Mesenchymal stem cell (in vitro differentiated cells and primary cell): ENCODE data around the gene RHOF.
A peak's percentile ranks its signal among the peaks of the same experiment; 100 is the strongest.

ENCODE experiments used
- DNase-seq: peaks from one replicate; pipeline ENCODE4 v3.0.0-alpha.2; 2013
- H2AFZ ChIP-seq: one replicate; pipeline ENCODE4 v1.6.1; 2013; ENCODE audit warnings: low read depth, mild to moderate bottlenecking, control low read depth, inconsistent platforms, low read length, moderate library complexity
- H2AK5ac ChIP-seq: 2 replicates; pipeline ENCODE4 v1.6.1; 2013; ENCODE audit warnings: low read length, moderate library complexity, mild to moderate bottlenecking, inconsistent platforms; ENCODE audit not compliant: severe bottlenecking
- H2BK120ac ChIP-seq: one replicate; pipeline ENCODE4 v1.6.1; 2013; ENCODE audit warnings: low read depth, mild to moderate bottlenecking, inconsistent platforms, low read length, moderate library complexity
- H2BK12ac ChIP-seq, 2 experiments: one replicate each; pipeline ENCODE4 v1.6.1; 2013; ENCODE audit warnings: inconsistent platforms in 2 of 2, low read length in 2 of 2, mild to moderate bottlenecking in 2 of 2, moderate library complexity in 2 of 2, control low read depth in 1 of 2
- H2BK15ac ChIP-seq: one replicate; pipeline ENCODE4 v1.6.1; 2013; ENCODE audit warnings: mild to moderate bottlenecking, low read depth, inconsistent platforms; ENCODE audit not compliant: poor library complexity, severe bottlenecking
- H2BK5ac ChIP-seq: 2 replicates; pipeline ENCODE4 v1.6.1; 2013; ENCODE audit warnings: low read depth, mild to moderate bottlenecking, low read length, control low read depth, inconsistent platforms; ENCODE audit not compliant: poor library complexity, severe bottlenecking
- H3K14ac ChIP-seq, 2 experiments: one replicate each; pipeline ENCODE4 v1.6.1; 2013; ENCODE audit warnings: inconsistent platforms in 2 of 2, low read length in 2 of 2, control low read depth in 1 of 2, mild to moderate bottlenecking in 1 of 2, moderate library complexity in 1 of 2
- H3K18ac ChIP-seq, 2 experiments: one replicate each; pipeline ENCODE4 v1.6.1; 2013; ENCODE audit warnings: inconsistent platforms in 2 of 2, low read length in 2 of 2, control low read depth in 1 of 2, low read depth in 1 of 2, mild to moderate bottlenecking in 1 of 2
- H3K23ac ChIP-seq, 2 experiments: one replicate each; pipeline ENCODE4 v1.6.1; 2013; ENCODE audit warnings: inconsistent platforms in 2 of 2, low read length in 2 of 2, mild to moderate bottlenecking in 2 of 2, moderate library complexity in 2 of 2, control low read depth in 1 of 2
- H3K27ac ChIP-seq: 2 replicates; pipeline ENCODE4 v1.5.1; 2013; ENCODE audit warnings: mild to moderate bottlenecking, moderate library complexity, low read length, control low read depth, inconsistent platforms; ENCODE audit not compliant: poor library complexity, severe bottlenecking
- H3K27me3 ChIP-seq, 2 experiments: 2 replicates each; pipeline versions ENCODE4 v1.6.1 to v1.7.0; 2013; ENCODE audit warnings: low read length in 2 of 2, mild to moderate bottlenecking in 2 of 2, moderate library complexity in 2 of 2, control low read depth in 1 of 2, inconsistent platforms in 1 of 2; ENCODE audit not compliant: control insufficient read depth in 1 of 2, insufficient read depth in 1 of 2
- H3K36me3 ChIP-seq, 2 experiments: 2 replicates each; pipeline versions ENCODE4 v1.6.1 to v1.7.0; 2013; ENCODE audit warnings: low read length in 2 of 2, control low read depth in 1 of 2, inconsistent platforms in 1 of 2, low read depth in 1 of 2, mild to moderate bottlenecking in 1 of 2; ENCODE audit not compliant: insufficient read depth in 2 of 2, control insufficient read depth in 1 of 2
- H3K4ac ChIP-seq, 2 experiments: one replicate each; pipeline ENCODE4 v1.6.1; 2013; ENCODE audit warnings: inconsistent platforms in 2 of 2, low read length in 2 of 2, mild to moderate bottlenecking in 2 of 2, moderate library complexity in 2 of 2, control low read depth in 1 of 2, low read depth in 1 of 2
- H3K4me1 ChIP-seq: 2 replicates; pipeline ENCODE4 v1.6.1; 2013; ENCODE audit warnings: low read depth, low read length, control low read depth; ENCODE audit not compliant: control insufficient read depth, insufficient read depth
- H3K4me2 ChIP-seq: 2 replicates; pipeline ENCODE4 v1.6.1; 2013; ENCODE audit warnings: low read length, mild to moderate bottlenecking, inconsistent platforms; ENCODE audit not compliant: poor library complexity, severe bottlenecking
- H3K4me3 ChIP-seq, 2 experiments: 2 replicates each; pipeline versions ENCODE4 v1.5.1 to v1.7.0; 2013; ENCODE audit warnings: low read length in 2 of 2, mild to moderate bottlenecking in 2 of 2, control low read depth in 1 of 2, low read depth in 1 of 2; ENCODE audit not compliant: insufficient read depth in 1 of 2
- H3K79me1 ChIP-seq: replicated peaks from 2 replicates; pipeline ENCODE4 v1.6.1; 2013; ENCODE audit warnings: mild to moderate bottlenecking, control low read depth, low read length, inconsistent platforms; ENCODE audit not compliant: poor library complexity, severe bottlenecking
- H3K9ac ChIP-seq: 2 replicates; pipeline ENCODE4 v1.7.0; 2013; ENCODE audit warnings: mild to moderate bottlenecking, low read length, moderate library complexity
- H3K9me3 ChIP-seq: 2 replicates; pipeline ENCODE4 v1.7.0; 2013; ENCODE audit warnings: mild to moderate bottlenecking, low read length; ENCODE audit not compliant: control insufficient read depth
- H4K8ac ChIP-seq: one replicate; pipeline ENCODE4 v1.6.1; 2013; ENCODE audit warnings: inconsistent platforms, mild to moderate bottlenecking, low read length, moderate library complexity
- H4K91ac ChIP-seq: one replicate; pipeline ENCODE4 v1.6.1; 2013; ENCODE audit warnings: mild to moderate bottlenecking, low read length, inconsistent platforms
- WGBS: methylation state at CpG from one replicate; pipeline ENCODE4 v1.1.7; 2013; ENCODE audit warnings: mixed read lengths; 5-methylcytosine and 5-hydroxymethylcytosine counted together

The RHOF gene

GRCh38 chr12:121830134-121830533, 36.6 kb upstream of the RHOF start:
- 95% methylated on average over 23 of the region's 23 CpGs for WGBS
- H3K4me2 ChIP-seq: no peak overlapping the region
- H3K79me1 ChIP-seq: peaks cover 38% of the 10 kb centered on the region
- H4K91ac ChIP-seq: no peak overlapping the region
- H3K23ac ChIP-seq: no peak overlapping the region
- no peak overlapping the region for H2BK120ac ChIP-seq
- H3K9me3 ChIP-seq: no peaks in the 10 kb centered on the region
- no peak overlapping the region for H3K27ac ChIP-seq
- DNase-seq: no peak
- no peak overlapping the region for H2AFZ ChIP-seq
- no peak overlapping the region for H3K4ac ChIP-seq
- H3K14ac ChIP-seq: no peak overlapping the region
- H3K27me3 ChIP-seq: no peaks in the 10 kb centered on the region
- no peak overlapping the region for H2BK12ac ChIP-seq
- H2AK5ac ChIP-seq: no peak overlapping the region
- no peak overlapping the region for H2BK5ac ChIP-seq
- peaks cover 60 to 65% of the 10 kb centered on the region in 2 experiments for H3K36me3 ChIP-seq
- H3K18ac ChIP-seq: no peak overlapping the region
- no peak overlapping the region for H2BK15ac ChIP-seq
- H3K9ac ChIP-seq: no peak overlapping the region
- no peak overlapping the region for H4K8ac ChIP-seq
- H3K4me3 ChIP-seq: no peak overlapping the region
- no peaks in the 10 kb centered on the region for H3K4me1 ChIP-seq

GRCh38 chr12:121829250-121829918, 35.9 kb upstream of the RHOF start:
- no peak overlapping the region for H2BK15ac ChIP-seq
- H3K23ac ChIP-seq: no peak overlapping the region
- no peaks in the 10 kb centered on the region for H3K27me3 ChIP-seq
- no peak overlapping the region for H3K4me3 ChIP-seq
- no peak overlapping the region for H2AFZ ChIP-seq
- H3K36me3 ChIP-seq: peaks cover 65 to 73% of the 10 kb centered on the region in 2 experiments
- no peak overlapping the region for H3K27ac ChIP-seq
- no peak overlapping the region for H3K9ac ChIP-seq
- H2BK12ac ChIP-seq: no peak overlapping the region
- H4K91ac ChIP-seq: no peak overlapping the region
- peak overlapping the region; percentile 4 for H4K8ac ChIP-seq
- no peaks in the 10 kb centered on the region for H3K9me3 ChIP-seq
- 98% methylated on average over 6 of the region's 7 CpGs for WGBS
- H3K14ac ChIP-seq: no peak overlapping the region
- no peak overlapping the region for H2AK5ac ChIP-seq
- no peak overlapping the region for H2BK5ac ChIP-seq
- H3K4me1 ChIP-seq: no peaks in the 10 kb centered on the region
- no peak overlapping the region for H2BK120ac ChIP-seq
- H3K4me2 ChIP-seq: no peak overlapping the region
- H3K18ac ChIP-seq: no peak overlapping the region
- no peak for DNase-seq
- H3K4ac ChIP-seq: no peak overlapping the region
- H3K79me1 ChIP-seq: peaks cover 42% of the 10 kb centered on the region

GRCh38 chr12:121828826-121829225, 35.3 kb upstream of the RHOF start:
- H3K4me3 ChIP-seq: no peak overlapping the region
- H2BK5ac ChIP-seq: no peak overlapping the region
- H3K79me1 ChIP-seq: peaks cover 46% of the 10 kb centered on the region
- H3K4me1 ChIP-seq: no peaks in the 10 kb centered on the region
- H3K4ac ChIP-seq: no peak overlapping the region
- H3K23ac ChIP-seq: no peak overlapping the region
- H2BK12ac ChIP-seq: no peak overlapping the region
- peaks cover 71 to 78% of the 10 kb centered on the region in 2 experiments for H3K36me3 ChIP-seq
- no peak overlapping the region for H2BK15ac ChIP-seq
- DNase-seq: no peak
- no peak overlapping the region for H2AFZ ChIP-seq
- H3K18ac ChIP-seq: no peak overlapping the region
- no peak overlapping the region for H4K91ac ChIP-seq
- H3K14ac ChIP-seq: no peak overlapping the region
- no peak overlapping the region for H4K8ac ChIP-seq
- H3K27ac ChIP-seq: no peak overlapping the region
- H3K27me3 ChIP-seq: no peaks in the 10 kb centered on the region
- H2AK5ac ChIP-seq: no peak overlapping the region
- no peak overlapping the region for H3K4me2 ChIP-seq
- H3K9ac ChIP-seq: no peak overlapping the region
- 96% methylated on average over 9 of the region's 9 CpGs for WGBS
- H2BK120ac ChIP-seq: no peak overlapping the region
- H3K9me3 ChIP-seq: no peaks in the 10 kb centered on the region

GRCh38 chr12:121828306-121828705, 34.8 kb upstream of the RHOF start:
- no peak for DNase-seq
- H3K4me1 ChIP-seq: no peaks in the 10 kb centered on the region
- H4K91ac ChIP-seq: no peak overlapping the region
- no peak overlapping the region for H3K27ac ChIP-seq
- H3K4ac ChIP-seq: no peak overlapping the region
- H3K23ac ChIP-seq: no peak overlapping the region
- no peak overlapping the region for H2BK120ac ChIP-seq
- no peak overlapping the region for H3K4me3 ChIP-seq
- no peak overlapping the region for H2AFZ ChIP-seq
- H2BK5ac ChIP-seq: no peak overlapping the region
- no peak overlapping the region for H2BK12ac ChIP-seq
- no peak overlapping the region for H3K18ac ChIP-seq
- no peak overlapping the region for H3K9ac ChIP-seq
- H2BK15ac ChIP-seq: no peak overlapping the region
- peaks cover 50% of the 10 kb centered on the region for H3K79me1 ChIP-seq
- H3K4me2 ChIP-seq: no peak overlapping the region
- no peak overlapping the region for H2AK5ac ChIP-seq
- H3K36me3 ChIP-seq: peaks cover 76 to 83% of the 10 kb centered on the region in 2 experiments
- no peak overlapping the region for H3K14ac ChIP-seq
- H4K8ac ChIP-seq: no peak overlapping the region
- no peaks in the 10 kb centered on the region for H3K27me3 ChIP-seq
- WGBS: 97% methylated on average over 8 of the region's 8 CpGs
- no peaks in the 10 kb centered on the region for H3K9me3 ChIP-seq
